Ovary (tissue), 9 donors: ENCODE results near the gene SDK1. TPM values are rescaled to one million over a fixed set of nuclear protein-coding genes. Genes with fewer than 3 reads are reported as not detected.

Experiments
- DNase-seq, 5 donors: peaks; one replicate each; pipeline ENCODE4 v3.0.0-alpha.2; 2019 to 2020
- H3K27ac ChIP-seq, 2 donors: fragments of 200-600 bp; one replicate each; pipeline versions ENCODE4 v1.5.1 to v1.8.0; 2019 to 2022
- H3K27me3 ChIP-seq: fragments of 200-600 bp; one replicate; pipeline ENCODE4 v1.8.0; 2022
- H3K36me3 ChIP-seq: fragments of 200-600 bp; sonication (generic); one replicate; pipeline ENCODE4 v1.5.1; 2019
- H3K4me1 ChIP-seq: one replicate; pipeline ENCODE4 v1.8.1; 2013; ENCODE audit warnings: mild to moderate bottlenecking, moderate library complexity; ENCODE audit not compliant: insufficient read depth
- H3K4me3 ChIP-seq: fragments of 200-600 bp; sonication (generic); one replicate; pipeline ENCODE4 v1.5.1; 2017
- H3K9me3 ChIP-seq, 2 donors: fragments of 200-600 bp in 1 of 2; sonication (generic) in 1 of 2; one replicate each; pipeline versions ENCODE4 v1.5.1 to v1.8.1; 2013 to 2019; ENCODE audit warnings: mild to moderate bottlenecking in 1 of 2, moderate library complexity in 1 of 2
- CTCF ChIP-seq, 3 donors: fragments of 450-650 bp in 2 of 3; fragments of 200-600 bp in 1 of 3; IDR thresholded peaks; one replicate each; pipeline versions ENCODE4 v1.5.1 to v1.8.0; 2016 to 2022; ENCODE audit warnings: antibody characterized with exemption in 3 of 3, mild to moderate bottlenecking in 1 of 3
- EP300 ChIP-seq: sonication (generic); formaldehyde crosslinking; IDR thresholded peaks from one replicate; pipeline ENCODE4 v1.6.1; 2017; ENCODE audit warnings: antibody characterized with exemption
- POLR2A ChIP-seq: fragments of 450-650 bp; IDR thresholded peaks from one replicate; pipeline ENCODE4 v1.6.1; 2017; ENCODE audit warnings: antibody characterized with exemption, mild to moderate bottlenecking, moderate library complexity
- WGBS, 3 donors: extraction: QIAGEN DNeasy Blood & Tissue Kit in 1 of 3; methylation state at CpG; one replicate each; pipeline versions ENCODE4 v1.1.5 to v1.1.7; 2013 to 2017; 5-methylcytosine and 5-hydroxymethylcytosine counted together
- intact Hi-C, 4 donors: fragments of 100-400 bp; cut with DNase I; formaldehyde crosslinking; loops; one replicate each; pipeline versions ENCODE4 v1.11.0 to v1.15.1; 2022 to 2023
- polyA plus RNA-seq, 2 donors: library from polyadenylated mRNA; stranded (reverse); fragments of 200-250 nt in 1 of 2; fragments of 350-450 nt in 1 of 2; fragmentation: Illumina TruSeq in 1 of 2; extraction: RNeasy Lipid Tissue Mini Kit (QIAGEN cat#74804) in 1 of 2; gene quantifications; one replicate each; pipeline ENCODE4 v1.2.3, GENCODE V29; 2013 to 2014
- total RNA-seq, 7 donors: library from RNA; depleted of rRNA in 2 of 7; stranded (reverse); fragments of >200 nt in 2 of 7; fragmentation: NEBNext Ultra II Directional in 3 of 7; extraction: Animal tissue kit (Norgen Biotek cat#: 25700) in 3 of 7; gene quantifications; one replicate each; pipeline versions ENCODE4 v1.1.0 to v1.2.4, GENCODE V29; 2016 to 2023
- donor health status: DM: no; HTN: no; CAD: no; lungs with moderate emphysema.
- donor health status: DM: no; HTN: no; CAD: no.
- donor health status: Bipolar disorder and iron deficiency.
- donor health status: DM: yes; HTN: yes; CAD: no.
- donor health status: DM: no; HTN: no; CAD: no.
- donor health status: DM: yes; HTN: yes; CAD: no.

The SDK1 gene
- total and polyA plus RNA-seq, 9 donors = 1.2 to 13.3 (median 4.4) TPM

GRCh38 chr7:4268040-4268965 is 967.3 kb downstream of the SDK1 start:
- Histone ChIP-seq H3K4me3 (no peak overlapping the region), H3K4me1 (no peaks in the 10 kb centered on the region), H3K36me3 (no peaks in the 10 kb centered on the region), H3K27ac (no peak overlapping the region), H3K9me3 (no peaks in the 10 kb centered on the region), H3K27me3 (no peaks in the 10 kb centered on the region)
- no peak for TF ChIP-seq POLR2A
- no peak for TF ChIP-seq CTCF (IDR thresholded peaks at IDR 0.05)
- no peak for TF ChIP-seq EP300
- WGBS, 3 donors = 76 to 86% (median 84%) methylated on average over 34 of the region's 34 CpGs
- intact Hi-C loops = no loop called here
- no peak for DNase-seq

GRCh38 chr7:4269086-4269485 is 968.0 kb downstream of the SDK1 start:
- Histone ChIP-seq H3K27me3 (no peaks in the 10 kb centered on the region), H3K4me3 (no peak overlapping the region), H3K9me3 (peaks cover 0 to 3% of the 10 kb centered on the region in 2 donors), H3K4me1 (no peaks in the 10 kb centered on the region), H3K27ac (no peak overlapping the region), H3K36me3 (no peaks in the 10 kb centered on the region)
- WGBS, 3 donors = 83 to 87% (median 86%) methylated on average over 9 of the region's 9 CpGs
- intact Hi-C loops = no loop called here
- TF ChIP-seq CTCF (IDR thresholded peaks at IDR 0.05) (no peak), EP300 (no peak), POLR2A (no peak)
- DNase-seq = no peak

DNA sequence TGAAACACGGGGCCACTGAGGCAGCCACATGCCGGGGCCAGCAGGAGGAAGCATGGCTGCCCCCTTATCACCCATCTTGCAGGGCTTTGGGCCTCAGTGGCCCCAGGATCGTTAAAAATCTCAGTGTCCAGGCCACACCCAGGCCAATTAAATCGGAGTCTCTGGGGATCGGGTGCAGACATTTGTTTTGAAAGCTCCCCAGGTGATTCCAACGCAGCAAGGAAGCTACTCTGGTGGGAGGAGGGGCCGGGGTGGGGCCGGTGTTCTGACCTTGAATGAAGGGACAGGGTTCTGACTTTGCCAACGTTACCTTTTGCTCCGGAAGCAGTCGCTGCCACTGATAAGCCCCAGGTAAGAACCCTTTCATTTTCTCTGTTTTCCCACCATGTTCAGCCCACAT is 968.7 kb downstream of the SDK1 start:
- Histone ChIP-seq H3K27me3 (no peaks in the 10 kb centered on the region), H3K9me3 (peaks cover 0 to 7% of the 10 kb centered on the region in 2 donors), H3K27ac (no peak overlapping the region), H3K4me1 (no peaks in the 10 kb centered on the region), H3K36me3 (no peaks in the 10 kb centered on the region), H3K4me3 (no peak overlapping the region)
- intact Hi-C loops = no loop called here
- WGBS, 3 donors = 68 to 78% (median 78%) methylated on average over 10 to 11 of the region's 11 CpGs
- TF ChIP-seq EP300 (no peak), POLR2A (no peak), CTCF (IDR thresholded peaks at IDR 0.05) (no peak)
- DNase-seq = no peak

DNA sequence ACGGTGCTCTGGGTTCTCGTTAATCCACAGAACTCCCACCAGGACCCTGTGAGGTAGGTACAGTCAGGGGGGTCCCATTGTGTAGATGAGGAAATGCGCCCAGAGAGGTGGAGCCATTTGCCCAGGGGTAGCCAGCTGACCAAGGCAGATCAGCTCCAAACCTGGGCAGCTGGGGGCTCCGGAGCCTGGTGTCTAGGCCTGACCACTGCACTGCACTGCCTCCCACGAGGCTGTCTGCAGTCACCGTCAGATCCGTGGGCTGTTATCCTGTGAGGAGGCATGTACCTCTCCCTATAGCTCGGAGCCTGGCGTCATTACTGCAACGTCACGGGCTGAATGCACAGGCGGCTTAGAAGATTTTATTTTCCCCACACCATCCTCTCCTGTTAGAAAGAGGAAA is 969.2 kb downstream of the SDK1 start:
- Histone ChIP-seq H3K4me3 (no peak overlapping the region), H3K36me3 (no peaks in the 10 kb centered on the region), H3K9me3 (peaks cover 0 to 7% of the 10 kb centered on the region in 2 donors), H3K27me3 (no peaks in the 10 kb centered on the region), H3K4me1 (no peaks in the 10 kb centered on the region), H3K27ac (no peak overlapping the region)
- intact Hi-C loops = no loop called here
- TF ChIP-seq EP300 (no peak), CTCF (IDR thresholded peaks at IDR 0.05) (no peak), POLR2A (no peak)
- 79 to 86% (median 80%) methylated on average over 12 of the region's 12 CpGs for WGBS, 3 donors
- no peak for DNase-seq
